GDM1 (cell line): ENCODE data around the gene DEFB116.
"Not testable (repeated sequence)": the region's sequence is repeated elsewhere in the genome, so short reads cannot be mapped to it uniquely, and the experiment has no call there.

Experiments
- DNase-seq: peaks from one replicate; lab custom pipeline; 2025; lab: John Stamatoyannopoulos, UW

DEFB116 gene

GRCh38 chr20:31308535-31309162, at the start of gene DEFB116:
Gene DEFB116 (minus strand): TSS chr20:31308585. CDS start chr20:31308585, 0 bp downstream.
- no peak for DNase-seq

- no peak for DNase-seq
Measured at GRCh38 chr20:31355981-31356380, 47.6 kb upstream of the DEFB116 start.

GRCh38 chr20:31341470-31341869, 33.1 kb upstream of the DEFB116 start:
- no peak for DNase-seq

- DNase-seq, result no peak
Measured at GRCh38 chr20:31330893-31331292, 22.5 kb upstream of the DEFB116 start.

- DNase-seq, result no peak
Measured at GRCh38 chr20:31322504-31322903, 14.1 kb upstream of the DEFB116 start.

- not testable (repeated sequence) for DNase-seq
Measured at GRCh38 chr20:31284964-31285363, 23.4 kb downstream of the DEFB116 start.

GRCh38 chr20:31278178-31278577, 30.2 kb downstream of the DEFB116 start:
- no peak for DNase-seq

- no peak for DNase-seq
Measured at GRCh38 chr20:31274441-31274840, 33.9 kb downstream of the DEFB116 start.

GRCh38 chr20:31260326-31260932, 48.0 kb downstream of the DEFB116 start:
- DNase-seq, result peak; percentile 16

GRCh38 chr20:31257364-31257763, 51.0 kb downstream of the DEFB116 start, which contains the start of gene DEFB115:
Gene DEFB115 (plus strand): TSS chr20:31257664. CDS start chr20:31257664, 0 bp downstream.
- DNase-seq, result no peak

- no peak for DNase-seq
Measured at GRCh38 chr20:31256959-31257358, 51.4 kb downstream of the DEFB116 start.
